PC-3 (cell line): ENCODE results near the gene ACAP2.

Experiments
- CTCF ChIP-seq: fragments of 300-600 bp; sonication (generic); conservative IDR thresholded peaks from 2 replicates; pipeline ENCODE4 v1.5.1; 2017; ENCODE audit warnings: antibody characterized with exemption, low read depth, mild to moderate bottlenecking, low read length
- EZH2 ChIP-seq: fragments of 300-600 bp; sonication (generic); IDR thresholded peaks from one replicate; pipeline ENCODE4 v1.6.1; 2017; ENCODE audit warnings: antibody characterized with exemption, mild to moderate bottlenecking, low read length; ENCODE audit not compliant: unreplicated experiment

GRCh38 chr3:195366200-195366925, 76.5 kb downstream of the ACAP2 start:
- TF ChIP-seq CTCF (no peak), EZH2 (no peak)
